ENCODE results near the gene SPAG16.

- no peak for TF ChIP-seq TCF7L2 (IDR thresholded peaks at IDR 0.05; ENCODE audit: borderline replicate concordance, extremely low read depth, insufficient read depth, insufficient read length)
- TF ChIP-seq, protein P1, sequence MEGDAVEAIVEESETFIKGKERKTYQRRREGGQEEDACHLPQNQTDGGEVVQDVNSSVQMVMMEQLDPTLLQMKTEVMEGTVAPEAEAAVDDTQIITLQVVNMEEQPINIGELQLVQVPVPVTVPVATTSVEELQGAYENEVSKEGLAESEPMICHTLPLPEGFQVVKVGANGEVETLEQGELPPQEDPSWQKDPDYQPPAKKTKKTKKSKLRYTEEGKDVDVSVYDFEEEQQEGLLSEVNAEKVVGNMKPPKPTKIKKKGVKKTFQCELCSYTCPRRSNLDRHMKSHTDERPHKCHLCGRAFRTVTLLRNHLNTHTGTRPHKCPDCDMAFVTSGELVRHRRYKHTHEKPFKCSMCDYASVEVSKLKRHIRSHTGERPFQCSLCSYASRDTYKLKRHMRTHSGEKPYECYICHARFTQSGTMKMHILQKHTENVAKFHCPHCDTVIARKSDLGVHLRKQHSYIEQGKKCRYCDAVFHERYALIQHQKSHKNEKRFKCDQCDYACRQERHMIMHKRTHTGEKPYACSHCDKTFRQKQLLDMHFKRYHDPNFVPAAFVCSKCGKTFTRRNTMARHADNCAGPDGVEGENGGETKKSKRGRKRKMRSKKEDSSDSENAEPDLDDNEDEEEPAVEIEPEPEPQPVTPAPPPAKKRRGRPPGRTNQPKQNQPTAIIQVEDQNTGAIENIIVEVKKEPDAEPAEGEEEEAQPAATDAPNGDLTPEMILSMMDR (IDR thresholded peaks at IDR 0.05 in 2 of 3, conservative IDR thresholded peaks at IDR 0.05 in 1 of 3; ENCODE audit: borderline replicate concordance in 1 of 3, insufficient read depth in 1 of 3, low read depth in 2 of 3, low read length in 2 of 3): no peak
- no peak for TF ChIP-seq POLR2A (IDR thresholded peaks at IDR 0.05; ENCODE audit: borderline replicate concordance, extremely low read depth, insufficient read depth, insufficient read length)
- no peak for TF ChIP-seq EZH2 (IDR thresholded peaks at IDR 0.05)
These were observed 832.8 kb downstream of the SPAG16 start for GRCh38 chr2:214117054-214117453.
